HG03095 (cell line): Measurements from ENCODE around the gene TP53TG3.
"Not testable (repeated sequence)": the region's sequence is repeated elsewhere in the genome, so short reads cannot be mapped to it uniquely, and the experiment has no call there.

Experiments
- ATAC-seq: cut with Tn5 transposase; IDR thresholded peaks from one replicate; pipeline ENCODE4 v1.9.1; 2021; ENCODE audit warnings: moderate library complexity; ENCODE audit not compliant: unreplicated experiment

TP53TG3 gene, protein sequence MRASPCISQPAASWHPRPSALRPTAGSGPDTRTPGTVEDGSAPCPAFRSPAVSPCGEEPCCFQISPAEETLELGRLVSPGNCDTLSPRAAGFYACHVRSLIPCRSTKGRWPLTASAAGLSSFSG

GRCh38 chr16:32676065-32676464 is at the start of gene TP53TG3:
Gene TP53TG3 (minus strand): TSS chr16:32676165. CDS start chr16:32676097, 68 bp downstream.
- not testable (repeated sequence) for ATAC-seq

DNA sequence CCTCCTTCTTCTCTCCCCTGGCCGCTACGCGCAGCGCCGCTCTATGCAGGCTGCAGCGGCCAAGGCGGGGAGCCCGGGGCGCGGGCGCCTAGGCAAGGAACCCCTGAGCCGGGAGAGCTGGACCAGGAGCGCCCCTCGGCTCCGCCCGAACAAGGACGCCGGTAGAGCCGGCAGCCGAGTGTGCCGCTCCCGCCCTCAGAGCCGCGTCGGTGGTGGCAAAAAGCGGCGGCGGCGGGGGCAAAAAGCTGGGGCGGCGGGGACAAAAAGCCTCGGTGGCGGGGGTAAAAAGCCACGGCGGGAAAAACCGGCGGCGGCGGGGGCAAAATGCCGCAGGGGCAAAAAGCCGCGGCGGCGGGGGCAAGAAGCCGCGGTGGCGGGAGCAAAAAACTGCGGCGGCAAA is 25.1 kb downstream of the TP53TG3 start:
- not testable (repeated sequence) for ATAC-seq

GRCh38 chr16:32647562-32647961 is 28.4 kb downstream of the TP53TG3 start:
- ATAC-seq: not testable (repeated sequence)

GRCh38 chr16:32646780-32647179 is 29.2 kb downstream of the TP53TG3 start:
- ATAC-seq: not testable (repeated sequence)

DNA sequence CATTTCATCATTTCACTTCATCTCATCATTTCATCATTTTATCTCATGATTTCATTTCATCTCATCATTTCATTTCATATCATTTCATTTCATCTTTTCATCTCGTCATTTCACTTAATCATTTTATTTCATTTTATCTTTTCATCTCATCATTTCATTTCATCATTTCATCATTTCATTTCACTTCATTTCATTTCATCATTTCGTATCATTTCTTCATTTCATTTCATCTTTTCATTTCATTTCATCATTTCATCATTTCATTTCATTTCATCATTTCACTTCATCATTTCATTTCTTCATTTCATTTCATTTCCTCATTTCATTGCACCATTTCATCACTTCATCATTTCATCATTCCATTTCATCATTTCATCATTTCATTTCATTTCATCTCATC is 29.8 kb downstream of the TP53TG3 start:
- not testable (repeated sequence) for ATAC-seq

GRCh38 chr16:32645278-32645908 is 30.6 kb downstream of the TP53TG3 start:
- ATAC-seq: not testable (repeated sequence)

DNA sequence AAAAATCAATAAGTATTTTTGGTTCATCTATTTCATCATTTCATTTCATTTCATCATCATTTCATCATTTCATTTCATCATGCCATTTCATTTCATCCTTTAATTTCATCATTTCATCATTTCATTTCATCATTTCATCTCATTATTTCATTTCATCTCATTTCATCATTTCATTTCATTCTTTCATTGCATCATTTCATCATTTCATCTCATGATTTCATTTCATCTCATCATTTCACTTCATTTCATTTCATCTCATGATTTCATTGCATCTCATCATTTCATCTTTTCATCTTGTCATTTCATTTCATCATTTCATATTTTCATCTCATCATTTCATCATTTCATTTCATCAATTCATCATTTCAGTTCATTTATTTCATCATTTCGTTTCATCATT is 31.2 kb downstream of the TP53TG3 start:
- ATAC-seq: not testable (repeated sequence)

DNA sequence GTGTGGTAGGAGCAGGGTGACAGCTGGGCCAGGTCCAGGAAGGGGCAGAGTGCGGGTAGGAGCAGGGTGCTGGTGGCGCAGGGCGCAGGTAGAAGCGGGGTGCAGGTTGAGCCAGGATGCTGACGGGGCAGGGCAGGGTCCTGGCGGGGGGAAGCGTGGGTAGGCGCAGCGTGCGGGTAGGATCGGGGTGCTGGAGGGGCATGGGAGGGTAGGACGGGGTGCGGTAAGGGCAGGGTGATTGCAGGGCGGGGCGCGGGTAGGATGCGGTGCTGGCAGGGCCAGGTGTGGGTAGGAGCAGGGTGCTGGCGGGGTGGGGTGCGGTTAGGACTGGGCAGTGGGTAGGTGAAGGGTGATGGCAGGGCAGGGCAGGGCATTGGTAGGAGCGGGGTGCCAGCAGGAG is 38.4 kb downstream of the TP53TG3 start:
- not testable (repeated sequence) for ATAC-seq

DNA sequence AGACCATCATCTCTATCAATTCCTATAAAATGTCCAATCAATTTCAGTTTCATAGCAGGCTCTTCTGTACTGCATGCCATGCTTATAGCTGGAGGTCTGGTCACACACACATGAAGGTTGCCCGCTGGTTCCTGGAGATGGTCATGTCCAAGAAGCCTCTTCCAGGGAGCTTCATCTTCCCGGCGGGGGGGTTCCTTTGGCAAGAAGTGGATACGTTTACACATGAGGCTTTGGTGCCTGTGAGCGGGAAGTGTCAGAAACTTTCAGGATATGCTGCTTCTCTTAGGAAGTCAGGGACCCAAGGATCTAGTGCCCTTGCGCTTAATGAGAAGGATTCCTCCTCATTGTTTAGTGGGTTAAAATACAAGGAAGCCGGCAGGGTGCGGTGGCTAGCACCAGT is 43.9 kb downstream of the TP53TG3 start:
- not testable (repeated sequence) for ATAC-seq
